Kidney epithelial cell (primary cell): ENCODE data around the gene C1S. TPM values are rescaled to one million over a fixed set of nuclear protein-coding genes. Genes with fewer than 3 reads are reported as not detected.
"Not testable (repeated sequence)": the region's sequence is repeated elsewhere in the genome, so short reads cannot be mapped to it uniquely, and the experiment has no call there.

ENCODE experiments used
- DNase-seq: peaks from one replicate; pipeline ENCODE4 v3.0.0-alpha.2; 2010; ENCODE audit warnings: low read depth
- H3K27me3 ChIP-seq: 2 replicates; pipeline ENCODE4 v1.6.0; 2011; ENCODE audit warnings: low read length; ENCODE audit not compliant: control insufficient read depth, insufficient read depth
- H3K36me3 ChIP-seq: 2 replicates; pipeline ENCODE4 v1.5.1; 2011; ENCODE audit warnings: low read length; ENCODE audit not compliant: control insufficient read depth, insufficient read depth
- H3K4me3 ChIP-seq: 2 replicates; pipeline ENCODE4 v1.5.1; 2011; ENCODE audit warnings: low read depth, mild to moderate bottlenecking, control low read depth, low read length
- total RNA-seq: library from RNA; depleted of rRNA; stranded (reverse); fragments of >200 nt; gene quantifications from 2 replicates; pipeline ENCODE4 v1.2.3, GENCODE V29; 2015
- TF ChIP-seq, protein P1 (sequence below): IDR thresholded peaks from 2 replicates; pipeline ENCODE4 v1.5.1; 2011; ENCODE audit warnings: mild to moderate bottlenecking, moderate library complexity, low read length, control low read depth, inconsistent platforms; ENCODE audit not compliant: insufficient read depth, poor library complexity, severe bottlenecking

The C1S gene
- total RNA-seq, 1 donor from 2014 or later, result 4.0 TPM

DNA sequence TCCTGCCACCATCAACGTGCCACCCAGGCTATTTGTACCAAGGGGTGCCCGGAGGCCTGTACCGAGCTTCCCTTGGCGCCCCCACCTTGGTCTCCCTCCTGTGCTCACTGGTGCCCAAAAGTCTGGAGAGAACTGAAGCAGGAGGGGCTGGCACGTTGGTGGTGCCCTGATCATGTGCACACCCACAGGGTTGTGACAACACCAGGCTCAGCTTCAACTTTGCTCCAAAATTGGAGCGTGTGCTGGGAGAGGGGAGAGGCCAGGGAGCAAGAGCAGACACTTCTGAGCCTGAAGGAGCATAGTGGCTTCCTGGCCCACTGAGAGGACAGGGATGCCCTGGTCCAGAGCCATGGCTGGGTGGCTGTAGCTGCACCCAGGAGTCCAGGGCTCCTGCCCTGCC lies 29.2 kb upstream of the C1S start:
- no peaks in the 10 kb centered on the region for H3K27me3 ChIP-seq
- no peak for DNase-seq
- no peak overlapping the region for H3K4me3 ChIP-seq
- no peaks in the 10 kb centered on the region for H3K36me3 ChIP-seq
- TF ChIP-seq, protein P1, sequence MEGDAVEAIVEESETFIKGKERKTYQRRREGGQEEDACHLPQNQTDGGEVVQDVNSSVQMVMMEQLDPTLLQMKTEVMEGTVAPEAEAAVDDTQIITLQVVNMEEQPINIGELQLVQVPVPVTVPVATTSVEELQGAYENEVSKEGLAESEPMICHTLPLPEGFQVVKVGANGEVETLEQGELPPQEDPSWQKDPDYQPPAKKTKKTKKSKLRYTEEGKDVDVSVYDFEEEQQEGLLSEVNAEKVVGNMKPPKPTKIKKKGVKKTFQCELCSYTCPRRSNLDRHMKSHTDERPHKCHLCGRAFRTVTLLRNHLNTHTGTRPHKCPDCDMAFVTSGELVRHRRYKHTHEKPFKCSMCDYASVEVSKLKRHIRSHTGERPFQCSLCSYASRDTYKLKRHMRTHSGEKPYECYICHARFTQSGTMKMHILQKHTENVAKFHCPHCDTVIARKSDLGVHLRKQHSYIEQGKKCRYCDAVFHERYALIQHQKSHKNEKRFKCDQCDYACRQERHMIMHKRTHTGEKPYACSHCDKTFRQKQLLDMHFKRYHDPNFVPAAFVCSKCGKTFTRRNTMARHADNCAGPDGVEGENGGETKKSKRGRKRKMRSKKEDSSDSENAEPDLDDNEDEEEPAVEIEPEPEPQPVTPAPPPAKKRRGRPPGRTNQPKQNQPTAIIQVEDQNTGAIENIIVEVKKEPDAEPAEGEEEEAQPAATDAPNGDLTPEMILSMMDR, result no peak

DNA sequence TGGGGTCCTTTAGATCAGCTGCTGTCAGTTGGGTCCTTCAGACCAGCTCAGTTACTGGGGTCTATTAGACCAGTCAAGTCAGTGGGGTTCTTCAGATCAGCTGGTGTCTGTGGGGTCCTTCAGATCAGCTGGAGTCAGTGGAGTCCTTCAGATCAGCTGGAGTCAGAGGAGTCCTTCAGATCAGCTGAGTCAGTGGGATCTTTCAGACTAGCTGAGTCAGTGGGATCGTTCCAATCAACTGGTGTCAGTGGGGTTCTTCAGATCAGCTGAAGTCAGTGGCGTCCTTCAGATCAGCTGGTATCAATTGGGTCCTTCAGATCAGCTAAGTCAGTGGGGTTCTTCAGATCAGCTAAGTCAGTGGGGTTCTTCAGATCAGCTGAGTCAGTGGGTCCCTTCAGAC lies 27.5 kb upstream of the C1S start:
- Histone ChIP-seq H3K27me3 (no peaks in the 10 kb centered on the region), H3K4me3 (no peak overlapping the region), H3K36me3 (no peaks in the 10 kb centered on the region)
- TF ChIP-seq, protein P1, result no peak
- no peak for DNase-seq

GRCh38 chr12:7034464-7034863 lies 26.1 kb upstream of the C1S start:
- no peak for DNase-seq
- H3K36me3 ChIP-seq, result no peaks in the 10 kb centered on the region
- TF ChIP-seq, protein P1, result no peak
- no peaks in the 10 kb centered on the region for H3K27me3 ChIP-seq
- no peak overlapping the region for H3K4me3 ChIP-seq

GRCh38 chr12:7035463-7035862 lies 25.1 kb upstream of the C1S start:
- H3K27me3 ChIP-seq, result no peaks in the 10 kb centered on the region
- TF ChIP-seq, protein P1, result no peak
- no peak overlapping the region for H3K4me3 ChIP-seq
- no peak for DNase-seq
- no peaks in the 10 kb centered on the region for H3K36me3 ChIP-seq

DNA sequence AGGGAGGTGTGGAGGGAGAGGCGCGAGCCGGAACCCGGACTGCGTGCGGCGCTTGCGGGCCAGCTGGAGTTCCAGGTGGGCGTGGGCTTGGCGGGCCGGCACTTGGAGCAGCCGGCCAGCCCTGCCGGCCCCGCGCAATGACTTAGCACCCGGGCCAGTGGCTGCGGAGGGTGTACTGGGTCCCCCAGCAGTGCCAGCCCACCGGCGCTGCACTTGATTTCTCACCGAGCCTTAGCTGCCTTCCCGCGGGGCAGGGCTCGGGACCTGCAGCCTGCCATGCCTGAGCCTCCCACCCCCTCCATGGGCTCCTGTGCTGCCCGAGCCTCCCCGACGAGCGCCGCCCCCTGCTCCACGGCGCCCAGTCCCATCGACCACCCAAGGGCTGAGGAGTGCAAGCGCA lies 23.1 kb upstream of the C1S start:
- H3K36me3 ChIP-seq, H3K4me3 ChIP-seq, H3K27me3 ChIP-seq, DNase-seq: not testable (repeated sequence)

- DNase-seq, result no peak
- no peak overlapping the region for H3K4me3 ChIP-seq
- TF ChIP-seq, protein P1, result no peak
- H3K36me3 ChIP-seq, result no peaks in the 10 kb centered on the region
- no peaks in the 10 kb centered on the region for H3K27me3 ChIP-seq
Observed at GRCh38 chr12:7038591-7038990, 21.9 kb upstream of the C1S start.

GRCh38 chr12:7039403-7039802 lies 21.1 kb upstream of the C1S start:
- H3K36me3 ChIP-seq, result no peaks in the 10 kb centered on the region
- TF ChIP-seq, protein P1, result no peak
- no peak overlapping the region for H3K4me3 ChIP-seq
- no peak for DNase-seq
- no peaks in the 10 kb centered on the region for H3K27me3 ChIP-seq
